ENCODE data around the gene WDR49.
"Not testable (repeated sequence)": the region's sequence is repeated elsewhere in the genome, so short reads cannot be mapped to it uniquely, and the experiment has no call there.

WDR49 gene

GRCh38 chr3:167653760-167654159 lies at the start of gene WDR49:
Gene WDR49 (minus strand): TSS chr3:167653942. CDS start chr3:167653425, 517 bp downstream.
- no peak for DNase-seq

DNA sequence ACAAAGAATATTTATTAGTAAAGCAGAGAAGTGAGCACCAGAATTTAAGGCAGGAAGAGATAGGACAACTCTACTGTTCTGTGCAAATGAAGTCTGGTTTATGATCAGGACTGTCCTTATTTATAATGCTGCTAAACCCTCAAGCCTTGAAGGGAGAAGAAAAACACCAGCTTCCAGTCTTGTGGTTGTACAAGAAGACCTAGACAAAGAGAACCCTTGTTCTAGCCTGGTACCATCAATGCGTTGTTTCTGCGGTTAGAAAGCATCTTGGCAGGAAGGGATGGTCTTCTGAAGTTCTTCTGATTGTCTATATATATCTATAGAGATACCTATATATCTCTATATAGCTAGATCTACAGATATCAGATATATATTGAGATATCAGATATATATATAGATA lies 47.2 kb upstream of the WDR49 start:
- no peak for DNase-seq

GRCh38 chr3:167700046-167700445 lies 46.3 kb upstream of the WDR49 start:
- peak; percentile 19 for DNase-seq

DNA sequence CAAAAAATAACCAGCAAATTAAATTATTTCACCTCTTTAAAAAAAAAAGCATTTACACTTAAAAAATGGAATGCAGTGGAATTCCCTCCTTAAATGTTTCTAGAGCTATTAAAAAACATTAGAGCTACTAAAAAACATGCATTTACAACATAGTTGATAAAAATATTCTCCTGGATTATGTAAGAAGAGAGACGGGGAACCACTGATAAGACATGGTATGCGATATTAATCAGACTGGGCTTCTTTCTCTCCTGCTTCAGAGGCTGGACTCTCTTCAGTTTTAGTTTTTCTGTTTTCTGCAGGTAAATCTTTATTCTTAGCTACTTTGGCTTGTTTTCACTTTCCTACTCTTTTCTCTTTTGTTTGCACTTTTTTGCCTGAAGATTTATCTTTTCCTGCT lies 40.4 kb upstream of the WDR49 start:
- DNase-seq: no peak

- DNase-seq: peak; percentile 13
These were observed 37.6 kb upstream of the WDR49 start for GRCh38 chr3:167691366-167691765.

- DNase-seq: peak; percentile 62
These were observed 30.7 kb upstream of the WDR49 start for GRCh38 chr3:167684388-167684993.

DNA sequence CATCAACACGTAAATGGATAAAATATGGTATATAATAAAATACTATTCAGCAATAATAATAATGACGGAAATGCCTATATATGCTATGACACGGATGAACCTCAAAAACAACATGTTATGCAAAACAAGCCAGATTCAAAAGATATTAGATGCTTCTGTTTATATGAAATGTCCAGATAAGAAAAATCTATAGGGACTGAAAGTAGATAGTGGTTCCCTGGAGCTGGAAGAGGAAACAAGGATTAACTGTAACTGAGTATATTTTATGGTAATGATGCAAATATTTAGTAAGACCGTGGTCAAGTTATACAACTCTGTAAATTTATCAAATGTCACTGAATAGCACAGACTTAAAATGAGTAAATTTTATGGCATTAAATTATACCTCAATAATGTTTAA lies 25.8 kb upstream of the WDR49 start:
- DNase-seq: no peak

GRCh38 chr3:167675848-167676247 lies 22.1 kb upstream of the WDR49 start:
- no peak for DNase-seq

- no peak for DNase-seq
These were observed 19.5 kb upstream of the WDR49 start for GRCh38 chr3:167673221-167673620.

GRCh38 chr3:167671878-167672427 lies 18.2 kb upstream of the WDR49 start:
- DNase-seq: no peak

DNA sequence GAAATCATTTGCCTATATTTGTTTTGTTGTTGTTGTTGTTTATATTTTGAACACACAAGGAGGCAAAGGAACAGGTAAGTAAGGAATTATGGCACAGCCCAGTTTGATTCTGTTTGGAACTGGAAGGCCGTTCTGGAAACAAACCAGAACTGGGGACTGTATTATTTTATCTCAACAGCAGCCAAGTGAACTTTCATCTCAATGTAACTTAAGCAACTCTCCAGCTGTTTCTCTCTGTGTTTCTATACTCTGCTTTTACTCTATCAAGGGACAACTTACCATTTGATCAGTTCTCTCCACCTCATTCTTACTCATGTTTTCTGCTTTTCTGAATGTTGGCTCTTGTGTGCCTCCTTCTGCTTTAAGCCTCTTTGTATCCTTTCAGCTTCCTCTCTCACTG lies 16.0 kb upstream of the WDR49 start:
- DNase-seq: no peak

DNA sequence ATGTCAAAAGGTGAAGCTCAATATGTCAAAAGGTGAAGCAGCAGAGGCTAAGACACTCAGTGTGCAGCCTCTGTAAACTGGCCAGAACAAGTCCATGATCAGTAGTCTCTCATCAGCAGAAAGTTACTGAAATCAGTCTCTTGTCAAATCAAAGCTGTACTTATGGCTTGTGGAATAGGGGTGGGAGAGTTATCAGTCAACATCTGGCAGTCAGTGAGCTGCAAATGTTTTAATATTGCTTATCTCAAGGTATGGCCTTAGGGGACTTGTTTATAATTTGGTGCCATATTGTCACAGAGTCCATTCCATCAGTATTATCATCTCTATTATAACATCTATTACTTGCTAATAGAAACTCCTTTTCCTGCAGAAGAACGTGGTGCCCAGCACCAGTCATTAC lies 14.9 kb upstream of the WDR49 start:
- DNase-seq: no peak

DNA sequence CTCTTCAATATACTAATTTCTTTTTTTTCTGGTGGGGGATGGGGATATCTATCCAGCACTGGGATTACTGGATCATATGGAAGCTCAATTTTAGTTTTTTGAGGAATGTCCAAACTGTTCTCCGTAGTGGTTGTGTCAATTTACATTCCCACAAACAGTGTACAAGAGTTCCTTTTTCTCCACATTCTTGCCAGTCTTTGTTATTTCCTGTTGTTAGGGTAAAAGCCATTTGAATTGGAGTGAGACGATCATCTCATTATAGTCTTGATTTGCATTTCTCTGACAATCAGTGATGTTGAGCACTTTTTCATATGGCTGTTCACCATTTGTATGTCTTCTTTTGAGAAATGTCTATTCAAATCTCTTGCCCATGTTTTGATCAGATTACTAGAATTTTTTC lies 12.8 kb upstream of the WDR49 start:
- DNase-seq: no peak

- DNase-seq: no peak
These were observed 9.2 kb upstream of the WDR49 start for GRCh38 chr3:167662919-167663400.

GRCh38 chr3:167657684-167658225 lies 4.0 kb upstream of the WDR49 start:
- DNase-seq: no peak

DNA sequence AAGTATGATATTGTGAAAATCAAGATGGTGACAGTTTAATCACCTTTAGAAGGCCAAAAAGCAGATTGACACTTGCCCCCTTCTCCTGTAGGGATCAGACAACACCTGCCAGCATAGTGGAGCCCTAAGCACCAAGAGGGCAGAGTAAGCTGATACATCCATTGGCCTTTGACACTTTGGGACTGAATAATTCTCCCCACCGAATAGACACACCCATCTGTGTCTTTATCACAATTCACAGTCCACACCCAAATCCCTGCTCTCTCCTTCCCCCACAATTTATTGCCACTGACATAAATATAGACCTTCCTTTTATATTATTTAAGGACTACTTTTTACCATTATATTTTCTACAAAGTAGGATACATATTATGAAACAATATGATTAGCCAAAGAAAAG lies 3.1 kb upstream of the WDR49 start:
- DNase-seq: no peak

DNA sequence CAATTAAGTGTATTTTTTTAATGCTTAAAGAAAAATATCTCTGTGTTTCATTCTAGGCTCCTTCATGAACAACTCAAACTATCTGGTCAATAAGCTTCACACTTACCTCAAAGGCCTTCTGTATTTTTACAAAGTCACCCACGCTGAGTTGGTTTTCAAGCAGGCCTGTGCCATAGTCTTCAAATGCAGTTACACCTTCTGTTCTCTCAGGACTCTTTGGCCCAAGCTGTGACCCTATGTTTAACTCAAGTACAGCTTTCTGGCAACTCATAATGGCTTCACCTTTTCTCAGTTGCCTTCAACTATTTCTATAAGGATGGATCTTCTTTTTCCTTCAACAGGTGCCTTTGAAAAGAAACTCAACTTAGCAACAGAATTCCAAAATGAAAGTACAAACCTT lies 587 bp downstream of the WDR49 start:
- no peak for DNase-seq

GRCh38 chr3:167651826-167652225 lies 1.9 kb downstream of the WDR49 start:
- no peak for DNase-seq

DNA sequence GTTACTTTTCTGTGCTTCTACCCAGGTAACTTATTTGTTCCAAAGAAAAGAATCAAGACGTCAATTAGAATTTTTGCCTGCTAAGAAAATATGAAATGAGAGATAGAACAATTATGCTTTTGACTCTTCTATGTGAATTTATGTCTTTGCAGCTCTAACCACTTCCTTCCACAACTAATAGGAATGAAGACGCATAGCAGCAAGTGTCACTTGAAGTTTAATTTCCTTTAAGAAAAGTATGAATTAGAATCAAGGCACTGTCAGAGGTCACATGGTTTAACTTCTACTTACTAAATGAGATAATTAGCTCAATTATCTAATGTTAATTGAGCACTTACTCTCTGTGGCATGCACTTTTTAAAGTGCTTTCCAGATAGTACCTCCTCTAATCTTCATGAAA lies 3.3 kb downstream of the WDR49 start:
- DNase-seq: no peak

- DNase-seq: no peak
These were observed 4.0 kb downstream of the WDR49 start for GRCh38 chr3:167649746-167650145.

GRCh38 chr3:167644611-167645010 lies 9.1 kb downstream of the WDR49 start:
- no peak for DNase-seq

GRCh38 chr3:167631471-167631870 lies 22.3 kb downstream of the WDR49 start:
- no peak for DNase-seq

GRCh38 chr3:167626490-167626889 lies 27.3 kb downstream of the WDR49 start:
- DNase-seq: no peak

- DNase-seq: no peak
These were observed 38.7 kb downstream of the WDR49 start for GRCh38 chr3:167615030-167615429.

GRCh38 chr3:167614196-167614595 lies 39.5 kb downstream of the WDR49 start:
- not testable (repeated sequence) for DNase-seq

Measured in fibroblast of upper back skin (primary cell).